Stimulated activated CD4-positive, alpha-beta T cell treated with anti-CD3 and anti-CD28 coated beads, Interleukin-12 subunit alpha, Interleukin-12 subunit beta, amount 100 ng/mL, for 24 hours (primary cell): Measurements from ENCODE around the gene SEH1L.

Source experiments
- DNase-seq, 2 experiments: peaks; one replicate each; pipeline ENCODE4 v3.0.0-alpha.2; 2020; ENCODE audit warnings: low read depth in 2 of 2

SEH1L gene

GRCh38 chr18:13036622-13037320, 89.0 kb downstream of the SEH1L start:
- DNase-seq = no peak
